ENCODE measurements around the gene FSIP1. TPM values are rescaled to one million over a fixed set of nuclear protein-coding genes. Genes with fewer than 3 reads are reported as not detected.

The FSIP1 gene
- total and polyA plus RNA-seq, 7 donors: 0.04 to 2.4 (median 0.63) TPM; not detected in 1

- no peaks in the 10 kb centered on the region for H3K9me3 ChIP-seq
- intact Hi-C loops (cut with DNase I): no loop called here
- H3K4me1 ChIP-seq: no peaks in the 10 kb centered on the region
- no peak overlapping the region for H3K27ac ChIP-seq
- WGBS, 3 donors: 51 to 59% (median 58%) methylated on average over 5 of the region's 5 CpGs
- peaks cover 0 to 3% of the 10 kb centered on the region in 2 donors for H3K36me3 ChIP-seq (ENCODE audit: insufficient read depth in 1 of 2, low read depth in 1 of 2)
- DNase-seq (no peak), ATAC-seq (no peak)
- H3K27me3 ChIP-seq (ENCODE audit: insufficient read depth in 3 of 3, low read length in 2 of 3): no peaks in the 10 kb centered on the region
- H3K4me3 ChIP-seq: no peak overlapping the region
- no peak for TF ChIP-seq CTCF (IDR thresholded peaks at IDR 0.05)
Measured at GRCh38 chr15:39642011-39642640, 140.5 kb downstream of the FSIP1 start.

- DNase-seq (no peak), ATAC-seq (no peak)
- H3K36me3 ChIP-seq (ENCODE audit: insufficient read depth in 1 of 2, low read depth in 1 of 2): peaks cover 0 to 3% of the 10 kb centered on the region in 2 donors
- H3K9me3 ChIP-seq: no peaks in the 10 kb centered on the region
- no peak overlapping the region for H3K27ac ChIP-seq
- H3K4me3 ChIP-seq: no peak overlapping the region
- H3K27me3 ChIP-seq (ENCODE audit: insufficient read depth in 3 of 3, low read length in 2 of 3): no peaks in the 10 kb centered on the region
- intact Hi-C loops (cut with DNase I): no loop called here
- H3K4me1 ChIP-seq: no peaks in the 10 kb centered on the region
- TF ChIP-seq CTCF (IDR thresholded peaks at IDR 0.05): no peak
- WGBS, 3 donors: 85 to 92% (median 88%) methylated on average over 11 of the region's 11 CpGs
Measured at GRCh38 chr15:39641191-39641889, 141.3 kb downstream of the FSIP1 start.

GRCh38 chr15:39640665-39641064 is 142.0 kb downstream of the FSIP1 start:
- Histone ChIP-seq H3K27ac (no peak overlapping the region), H3K27me3 (ENCODE audit: insufficient read depth in 3 of 3, low read length in 2 of 3) (no peaks in the 10 kb centered on the region), H3K9me3 (no peaks in the 10 kb centered on the region), H3K4me1 (no peaks in the 10 kb centered on the region), H3K36me3 (ENCODE audit: insufficient read depth in 1 of 2, low read depth in 1 of 2) (peaks cover 0 to 3% of the 10 kb centered on the region in 2 donors), H3K4me3 (no peak overlapping the region)
- 71 to 84% (median 73%) methylated on average over 3 of the region's 3 CpGs for WGBS, 3 donors
- no peak for DNase-seq
- ATAC-seq: no peak
- intact Hi-C loops (cut with DNase I): no loop called here
- TF ChIP-seq CTCF (IDR thresholded peaks at IDR 0.05): no peak

GRCh38 chr15:39639037-39639436 is 143.6 kb downstream of the FSIP1 start:
- WGBS, 3 donors: 85 to 96% (median 91%) methylated on average over 1 of the region's 1 CpG
- TF ChIP-seq CTCF (IDR thresholded peaks at IDR 0.05): no peak
- intact Hi-C loops (cut with DNase I): no loop called here

More at GRCh38 chr15:39639037-39639436, 143.6 kb downstream of the FSIP1 start:
- Histone ChIP-seq H3K4me1 (no peaks in the 10 kb centered on the region), H3K36me3 (ENCODE audit: insufficient read depth in 1 of 2, low read depth in 1 of 2) (peaks cover 0 to 3% of the 10 kb centered on the region in 2 donors), H3K9me3 (no peaks in the 10 kb centered on the region), H3K27ac (no peak overlapping the region), H3K27me3 (ENCODE audit: insufficient read depth in 3 of 3, low read length in 2 of 3) (no peaks in the 10 kb centered on the region), H3K4me3 (no peak overlapping the region)
- no peak for ATAC-seq
- no peak for DNase-seq

All from psoas muscle (tissue), 8 donors.